ENCODE data around the gene SYT13. TPM values are rescaled to one million over a fixed set of nuclear protein-coding genes. Genes with fewer than 3 reads are reported as not detected.

Gene SYT13
- total and polyA plus RNA-seq, 2 donors (not counting 3 experiments of a cell fraction or from before 2014, with no cell fraction given) = not detected

DNA sequence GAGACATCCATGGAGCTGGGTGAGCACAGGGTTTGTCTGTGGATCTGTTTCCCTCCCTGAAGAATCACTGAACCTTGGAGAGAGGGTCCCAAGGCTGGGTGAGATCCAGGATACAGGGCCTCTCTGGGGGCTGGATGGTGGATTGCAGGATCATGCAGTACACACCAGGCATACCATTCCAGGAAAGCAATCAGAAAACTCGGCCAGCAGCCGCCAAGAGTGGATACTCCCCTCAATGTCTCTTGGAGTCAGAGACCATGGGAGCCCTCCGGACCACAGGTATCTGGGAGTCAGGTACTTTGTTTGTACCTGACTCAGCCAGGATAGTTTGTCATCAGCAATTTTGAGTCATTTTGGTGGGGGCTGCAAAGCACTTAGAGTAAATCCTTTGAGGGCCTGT is 14.6 kb upstream of the SYT13 start:
- BruUV-seq (replicated peaks) = no TSS peak
- Histone ChIP-seq H3K9me3 (replicated peaks; ENCODE audit: control insufficient read depth, insufficient read depth, low read length) (no peaks in the 10 kb centered on the region), H2AFZ (ENCODE audit: low read depth, low read length) (no peak overlapping the region), H3K4me2 (ENCODE audit: insufficient read depth, low read length) (no peak overlapping the region), H3K79me2 (ENCODE audit: control insufficient read depth, insufficient read depth, low read length) (no peaks in the 10 kb centered on the region), H3K27me3 (ENCODE audit: control insufficient read depth in 2 of 2, insufficient read depth in 2 of 2, low read length in 2 of 2) (peaks cover 3 to 5% of the 10 kb centered on the region in 2 experiments), H3K4me1 (ENCODE audit: control insufficient read depth, extremely low read depth, insufficient read depth, low read length) (no peaks in the 10 kb centered on the region), H3K4me3 (replicated peaks in 1 of 3; ENCODE audit: insufficient read depth in 1 of 3, low read depth in 1 of 3, low read length in 3 of 3) (no peak overlapping the region), H3K9ac (replicated peaks; ENCODE audit: extremely low read depth, insufficient read depth, low read length) (no peak overlapping the region), H3K9me1 (replicated peaks; ENCODE audit: control insufficient read depth, extremely low read depth, insufficient read depth, low read length) (no peaks in the 10 kb centered on the region), H3K27ac (ENCODE audit: insufficient read depth, low read depth, low read length) (no peak overlapping the region), H4K20me1 (replicated peaks; ENCODE audit: control insufficient read depth, extremely low read depth, insufficient read depth, low read length) (no peaks in the 10 kb centered on the region), H3K36me3 (ENCODE audit: control insufficient read depth in 2 of 2, extremely low read depth in 1 of 2, insufficient read depth in 2 of 2, low read length in 2 of 2) (no peaks in the 10 kb centered on the region)
- DNase-seq (ENCODE audit: low read depth, low spot score) (no peak), FAIRE-seq (no peak)
- dilution Hi-C loops (cut with MboI; ENCODE audit: extremely low pct_ligation_motif_present, low sequenced_read_pairs) = no loop called here
- CTCF ChIA-PET = interaction anchor here (1.5 kb wide), 1 partner anchor 190 kb away, joined by 6 read pairs; no protein-coding TSS in a partner anchor
- TF ChIP-seq, protein P1, sequence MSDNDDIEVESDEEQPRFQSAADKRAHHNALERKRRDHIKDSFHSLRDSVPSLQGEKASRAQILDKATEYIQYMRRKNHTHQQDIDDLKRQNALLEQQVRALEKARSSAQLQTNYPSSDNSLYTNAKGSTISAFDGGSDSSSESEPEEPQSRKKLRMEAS (IDR thresholded peaks at IDR 0.05; ENCODE audit: insufficient read depth, insufficient read length) = no peak
- no peak for TF ChIP-seq POLR2AphosphoS5 (IDR thresholded peaks at IDR 0.05; ENCODE audit: insufficient read depth, low read depth, low read length)
- intact Hi-C loops (cut with micrococcal nuclease) = no loop called here
- POLR2A ChIA-PET = no interaction called here

DNA sequence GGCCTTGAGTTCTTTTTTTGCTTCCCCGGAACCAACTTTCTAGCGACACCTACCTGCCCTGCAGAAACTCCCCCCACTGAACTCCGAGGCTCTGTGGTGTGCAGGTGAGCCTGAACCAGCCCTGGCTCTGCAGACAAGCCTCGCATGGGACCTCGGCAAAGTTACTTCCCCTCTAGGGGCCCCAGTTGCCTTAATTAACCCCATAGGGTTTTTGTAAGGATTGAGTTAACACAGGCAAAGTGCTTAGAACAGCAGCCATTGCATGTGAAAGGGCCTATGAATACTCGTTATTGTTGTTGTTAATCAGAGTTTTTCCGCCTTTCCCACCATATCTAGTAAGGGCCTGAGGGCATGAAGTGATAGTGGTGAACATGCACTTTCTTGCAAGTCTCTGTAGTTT is 12.6 kb upstream of the SYT13 start:
- Histone ChIP-seq H3K9me3 (replicated peaks; ENCODE audit: control insufficient read depth, insufficient read depth, low read length) (no peaks in the 10 kb centered on the region), H3K79me2 (ENCODE audit: control insufficient read depth, insufficient read depth, low read length) (no peaks in the 10 kb centered on the region), H2AFZ (ENCODE audit: low read depth, low read length) (no peak overlapping the region), H3K27me3 (ENCODE audit: control insufficient read depth in 2 of 2, insufficient read depth in 2 of 2, low read length in 2 of 2) (peaks cover 3 to 4% of the 10 kb centered on the region in 2 experiments), H3K27ac (ENCODE audit: insufficient read depth, low read depth, low read length) (no peak overlapping the region), H3K9me1 (replicated peaks; ENCODE audit: control insufficient read depth, extremely low read depth, insufficient read depth, low read length) (no peaks in the 10 kb centered on the region), H3K9ac (replicated peaks; ENCODE audit: extremely low read depth, insufficient read depth, low read length) (no peak overlapping the region), H3K4me2 (ENCODE audit: insufficient read depth, low read length) (no peak overlapping the region), H3K4me1 (ENCODE audit: control insufficient read depth, extremely low read depth, insufficient read depth, low read length) (no peaks in the 10 kb centered on the region), H3K36me3 (ENCODE audit: control insufficient read depth in 2 of 2, extremely low read depth in 1 of 2, insufficient read depth in 2 of 2, low read length in 2 of 2) (no peaks in the 10 kb centered on the region), H3K4me3 (replicated peaks in 1 of 3; ENCODE audit: insufficient read depth in 1 of 3, low read depth in 1 of 3, low read length in 3 of 3) (no peak overlapping the region), H4K20me1 (replicated peaks; ENCODE audit: control insufficient read depth, extremely low read depth, insufficient read depth, low read length) (no peaks in the 10 kb centered on the region)
- BruUV-seq (replicated peaks) = no TSS peak
- no peak for DNase-seq (ENCODE audit: low read depth, low spot score)
- dilution Hi-C loops (cut with MboI; ENCODE audit: extremely low pct_ligation_motif_present, low sequenced_read_pairs) = no loop called here
- TF ChIP-seq POLR2A (IDR thresholded peaks at IDR 0.05; ENCODE audit: low read depth, low read length) (no peak), MYC (IDR thresholded peaks at IDR 0.05; ENCODE audit: low read depth, low read length) (no peak)
- intact Hi-C loops (cut with micrococcal nuclease) = no loop called here
- POLR2A ChIA-PET = no interaction called here
- CTCF ChIA-PET = interaction anchor here (13.4 kb wide), 1 partner anchor 188 kb away, joined by 242 read pairs; no protein-coding TSS in a partner anchor
- FAIRE-seq = no peak
